ENCODE data around the gene C17orf78.
"Not testable (repeated sequence)": the region's sequence is repeated elsewhere in the genome, so short reads cannot be mapped to it uniquely, and the experiment has no call there.

Gene C17orf78

GRCh38 chr17:37388266-37388665 is 12.5 kb downstream of the C17orf78 start:
- DNase-seq = no peak

GRCh38 chr17:37389160-37389559 is 13.4 kb downstream of the C17orf78 start:
- no peak for DNase-seq

- no peak for DNase-seq
Observed at GRCh38 chr17:37391146-37391545, 15.4 kb downstream of the C17orf78 start.

GRCh38 chr17:37392024-37392590 is 16.3 kb downstream of the C17orf78 start:
- no peak for DNase-seq

- DNase-seq = no peak
Observed at GRCh38 chr17:37393352-37393751, 17.6 kb downstream of the C17orf78 start.

- no peak for DNase-seq
Observed at GRCh38 chr17:37399265-37399803, 23.5 kb downstream of the C17orf78 start.

- no peak for DNase-seq
Observed at GRCh38 chr17:37400505-37400904, 24.7 kb downstream of the C17orf78 start.

GRCh38 chr17:37405522-37405921 is 29.7 kb downstream of the C17orf78 start:
- not testable (repeated sequence) for DNase-seq

GRCh38 chr17:37405955-37406634 is 30.3 kb downstream of the C17orf78 start:
- no peak for DNase-seq

- DNase-seq = peak; percentile 70
Observed at GRCh38 chr17:37406635-37407461, 31.1 kb downstream of the C17orf78 start, which contains the start of the genes ACACA and TADA2A. Gene ACACA (minus strand): TSS chr17:37406836. CDS start chr17:37406299, 537 bp downstream. Gene TADA2A (plus strand): TSS chr17:37406886. CDS start chr17:37411366, 4,480 bp downstream.

- DNase-seq = not testable (repeated sequence)
Observed at GRCh38 chr17:37408145-37408479, 32.3 kb downstream of the C17orf78 start.

GRCh38 chr17:37410357-37410756 is 34.6 kb downstream of the C17orf78 start:
- DNase-seq = no peak

GRCh38 chr17:37413875-37414519 is 38.2 kb downstream of the C17orf78 start:
- peak; percentile 26 for DNase-seq

- no peak for DNase-seq
Observed at GRCh38 chr17:37417852-37418251, 42.1 kb downstream of the C17orf78 start.

- DNase-seq = no peak
Observed at GRCh38 chr17:37422971-37423625, 47.3 kb downstream of the C17orf78 start.

- DNase-seq = no peak
Observed at GRCh38 chr17:37425268-37425667, 49.5 kb downstream of the C17orf78 start.

- no peak for DNase-seq
Observed at GRCh38 chr17:37429039-37429438, 53.3 kb downstream of the C17orf78 start.

GRCh38 chr17:37429453-37429852 is 53.7 kb downstream of the C17orf78 start:
- DNase-seq = no peak

- DNase-seq = peak; percentile 49
Observed at GRCh38 chr17:37430051-37430627, 54.4 kb downstream of the C17orf78 start.

GRCh38 chr17:37432671-37433070 is 56.9 kb downstream of the C17orf78 start:
- no peak for DNase-seq

GRCh38 chr17:37438141-37438540 is 62.4 kb downstream of the C17orf78 start:
- no peak for DNase-seq

- no peak for DNase-seq
Observed at GRCh38 chr17:37440424-37440823, 64.6 kb downstream of the C17orf78 start.
